Posterior vena cava (tissue), 2 donors: ENCODE results near the gene TTC31. TPM values are rescaled to one million over a fixed set of nuclear protein-coding genes. Genes with fewer than 3 reads are reported as not detected.

ENCODE experiments used
- DNase-seq: peaks from one replicate; pipeline ENCODE4 v3.0.0-alpha.2; 2020; ENCODE audit warnings: low spot score
- intact Hi-C, 2 donors: fragments of 100-400 bp; cut with DNase I; formaldehyde crosslinking; loops; one replicate each; pipeline versions ENCODE4 v1.14.1 to v1.14.2; 2022 to 2023
- total RNA-seq, 2 donors: library from RNA; stranded (reverse); fragmentation: NEBNext Ultra II Directional; extraction: Animal tissue kit (Norgen Biotek cat#: 25700); gene quantifications; one replicate each; pipeline ENCODE4 v1.2.1, GENCODE V29; 2021
- donor health status: DM: yes; HTN: yes; CAD: no.
- donor health status: DM: yes; HTN: yes; CAD: no.

TTC31 gene
- total RNA-seq, 2 donors from 2014 or later: 13.2 to 15.0 TPM

GRCh38 chr2:74515271-74515980, 32.5 kb downstream of the TTC31 start:
- peak; percentile 73 for DNase-seq
- intact Hi-C loops: no loop called here

DNA sequence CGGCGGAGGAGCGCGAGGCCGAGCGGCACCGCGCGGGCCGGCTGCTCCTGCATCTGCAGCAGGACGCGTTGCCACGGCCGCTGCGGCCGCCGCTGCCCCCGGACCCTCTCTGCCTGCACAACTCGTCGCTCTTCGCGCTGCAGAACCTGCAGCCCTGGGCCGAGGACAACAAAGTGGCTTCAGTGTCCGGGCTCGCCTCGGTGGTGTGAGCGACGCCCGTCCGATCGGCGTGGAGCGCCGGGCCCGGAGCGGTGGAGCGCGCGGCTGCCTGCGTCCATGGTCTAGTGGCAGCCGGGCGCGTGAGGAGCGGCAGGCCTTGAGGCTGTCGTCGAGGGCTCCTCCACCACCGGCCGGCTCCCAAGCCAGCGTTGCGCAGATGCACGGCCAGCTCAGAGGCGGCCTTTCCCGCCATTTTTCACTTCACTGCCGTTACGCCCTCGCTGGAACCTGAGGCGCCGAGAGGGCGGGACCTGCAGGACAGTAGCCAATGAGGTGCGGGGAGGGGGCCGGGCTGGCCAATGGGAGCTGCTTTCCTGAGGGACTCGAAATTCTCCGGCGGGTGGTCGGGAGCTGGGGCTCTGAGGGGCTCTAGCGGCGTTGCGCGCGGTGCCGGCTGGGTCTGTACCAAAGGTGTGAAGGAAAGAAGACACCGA, 33.2 kb downstream of the TTC31 start:
- peak; percentile 90 for DNase-seq
- intact Hi-C loops: no loop called here

DNA sequence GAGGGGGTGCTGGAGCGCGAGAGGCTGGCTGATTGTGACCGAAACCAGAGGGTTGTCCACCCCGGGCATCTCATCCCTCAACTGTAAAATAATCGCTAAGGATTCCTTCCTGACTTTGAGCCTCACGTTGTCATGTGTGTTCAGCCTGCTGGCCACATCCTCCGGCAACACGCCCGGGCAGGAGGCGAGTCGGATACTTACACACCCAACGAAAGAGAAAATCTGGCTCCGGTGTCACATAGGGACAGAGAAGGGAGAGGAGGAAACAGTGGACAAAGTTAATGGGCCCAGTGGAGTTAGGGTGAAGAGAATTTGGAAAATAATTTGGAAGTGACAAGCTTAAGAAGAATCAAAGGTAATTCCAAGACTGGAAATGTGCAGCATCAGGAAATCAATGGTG, 33.8 kb downstream of the TTC31 start:
- no peak for DNase-seq
- intact Hi-C loops: no loop called here

GRCh38 chr2:74522516-74522915, 39.6 kb downstream of the TTC31 start:
- no peak for DNase-seq
- intact Hi-C loops: no loop called here

- no peak for DNase-seq
- intact Hi-C loops: no loop called here
Measured at GRCh38 chr2:74524005-74524404, 41.1 kb downstream of the TTC31 start.

DNA sequence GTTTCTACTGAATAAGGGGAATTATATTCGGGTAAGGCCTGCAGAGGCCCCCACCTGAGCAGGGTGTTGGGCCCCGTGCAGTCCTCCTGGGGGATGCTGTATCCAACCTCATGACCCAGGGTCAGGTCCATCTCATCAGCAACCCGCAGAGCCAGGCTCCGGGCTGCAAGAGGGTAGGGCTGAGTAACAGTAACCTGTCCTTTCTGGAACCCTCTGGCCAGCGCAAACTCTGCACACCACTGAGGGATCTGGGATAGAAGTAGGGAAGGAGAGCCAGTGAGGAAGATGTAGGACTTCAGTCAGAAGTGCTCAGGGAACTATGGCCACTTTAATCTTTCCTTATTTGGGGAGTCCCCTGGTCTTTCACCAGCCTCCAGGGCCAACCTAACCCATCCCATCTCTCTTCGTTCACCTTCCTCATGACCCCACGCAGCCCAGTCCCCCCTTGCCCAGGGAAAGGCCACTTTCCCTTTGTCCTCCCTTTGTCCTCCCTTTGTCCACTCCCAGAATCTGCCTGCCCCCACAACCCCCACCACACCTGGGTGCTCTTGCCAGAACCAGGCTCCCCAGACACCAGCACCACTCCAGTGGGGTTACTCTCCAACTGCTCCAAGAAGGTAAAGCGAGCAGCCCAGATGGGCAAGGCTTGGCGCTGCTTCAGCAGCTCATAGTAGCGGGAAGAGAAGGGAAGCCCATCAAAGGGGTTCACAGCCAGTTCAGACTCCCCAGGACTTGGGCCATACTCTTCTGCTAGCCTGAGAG, 42.3 kb downstream of the TTC31 start:
- DNase-seq: no peak
- intact Hi-C loops: no loop called here

GRCh38 chr2:74525717-74526648, 43.1 kb downstream of the TTC31 start, which contains the start of gene DQX1:
Gene DQX1 (minus strand): TSS chr2:74526231. CDS start chr2:74525729, 502 bp downstream.
- peak; percentile 38 for DNase-seq
- intact Hi-C loops: no loop called here

GRCh38 chr2:74526649-74527230, 43.9 kb downstream of the TTC31 start:
- no peak for DNase-seq
- intact Hi-C loops: no loop called here

DNA sequence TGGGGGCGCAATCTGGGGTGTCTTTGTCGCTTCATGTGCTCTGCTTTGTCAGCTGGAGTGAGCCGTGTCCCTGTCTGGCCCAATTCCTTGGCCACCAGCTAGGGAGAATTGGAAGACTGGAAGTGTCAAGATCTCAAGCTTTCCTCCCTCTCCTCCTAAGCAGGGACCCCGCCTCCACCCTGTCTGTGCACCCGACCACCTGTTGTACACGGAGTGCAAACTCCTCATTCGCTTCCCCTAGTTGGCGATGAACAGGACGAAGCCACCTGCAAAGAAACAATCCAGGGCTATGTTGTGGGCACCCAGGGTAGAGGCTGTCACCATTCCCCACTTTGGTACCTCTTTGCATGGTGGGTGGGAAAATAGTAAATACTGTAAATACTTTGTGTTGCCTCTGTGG, 44.9 kb downstream of the TTC31 start:
- intact Hi-C loops: no loop called here
- DNase-seq: no peak

DNA sequence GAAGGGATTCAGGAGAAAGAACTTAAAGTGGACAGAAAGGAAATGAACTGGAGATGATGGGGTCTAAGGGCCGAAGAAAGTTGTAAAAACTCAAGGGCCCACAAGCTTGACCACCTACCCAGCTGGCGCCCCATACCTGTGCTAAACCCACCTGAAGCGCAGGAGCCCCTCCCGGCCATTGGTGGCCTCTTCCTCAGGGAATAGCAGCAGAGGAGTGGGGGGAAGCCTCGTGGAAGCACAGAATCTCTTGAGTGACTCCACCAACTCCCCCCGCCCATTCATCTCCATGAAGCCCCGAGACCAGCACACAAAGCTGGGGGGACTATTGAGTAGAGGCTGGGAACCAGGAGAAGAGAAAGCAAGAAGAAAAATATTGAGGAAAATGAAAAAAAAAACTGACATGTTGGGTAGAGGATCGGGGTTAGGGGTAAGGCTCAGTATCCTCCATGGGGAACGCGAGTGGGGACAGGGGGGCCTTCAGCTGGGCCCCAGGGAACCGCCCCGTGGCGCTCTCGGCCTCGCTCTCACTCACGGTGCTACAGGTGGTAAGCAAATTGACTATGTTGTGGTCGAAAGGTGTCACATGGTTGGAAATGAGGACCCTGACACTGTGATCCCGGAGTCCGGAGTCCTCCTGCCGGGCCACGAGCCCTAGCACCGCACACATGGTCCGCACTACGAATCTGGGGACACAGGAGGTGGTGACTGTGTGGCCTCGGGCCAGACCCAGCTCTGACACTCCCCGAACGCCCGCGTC, 45.9 kb downstream of the TTC31 start:
- intact Hi-C loops: no loop called here
- DNase-seq: no peak

- intact Hi-C loops: no loop called here
Measured at GRCh38 chr2:74529357-74530238, 46.7 kb downstream of the TTC31 start, which contains the start of the genes AUP1 and HTRA2. Gene AUP1 (minus strand): TSS chr2:74529706. CDS start chr2:74529629, 77 bp downstream. Gene HTRA2 (plus strand): TSS chr2:74529933. CDS start chr2:74530007, 74 bp downstream.

DNA sequence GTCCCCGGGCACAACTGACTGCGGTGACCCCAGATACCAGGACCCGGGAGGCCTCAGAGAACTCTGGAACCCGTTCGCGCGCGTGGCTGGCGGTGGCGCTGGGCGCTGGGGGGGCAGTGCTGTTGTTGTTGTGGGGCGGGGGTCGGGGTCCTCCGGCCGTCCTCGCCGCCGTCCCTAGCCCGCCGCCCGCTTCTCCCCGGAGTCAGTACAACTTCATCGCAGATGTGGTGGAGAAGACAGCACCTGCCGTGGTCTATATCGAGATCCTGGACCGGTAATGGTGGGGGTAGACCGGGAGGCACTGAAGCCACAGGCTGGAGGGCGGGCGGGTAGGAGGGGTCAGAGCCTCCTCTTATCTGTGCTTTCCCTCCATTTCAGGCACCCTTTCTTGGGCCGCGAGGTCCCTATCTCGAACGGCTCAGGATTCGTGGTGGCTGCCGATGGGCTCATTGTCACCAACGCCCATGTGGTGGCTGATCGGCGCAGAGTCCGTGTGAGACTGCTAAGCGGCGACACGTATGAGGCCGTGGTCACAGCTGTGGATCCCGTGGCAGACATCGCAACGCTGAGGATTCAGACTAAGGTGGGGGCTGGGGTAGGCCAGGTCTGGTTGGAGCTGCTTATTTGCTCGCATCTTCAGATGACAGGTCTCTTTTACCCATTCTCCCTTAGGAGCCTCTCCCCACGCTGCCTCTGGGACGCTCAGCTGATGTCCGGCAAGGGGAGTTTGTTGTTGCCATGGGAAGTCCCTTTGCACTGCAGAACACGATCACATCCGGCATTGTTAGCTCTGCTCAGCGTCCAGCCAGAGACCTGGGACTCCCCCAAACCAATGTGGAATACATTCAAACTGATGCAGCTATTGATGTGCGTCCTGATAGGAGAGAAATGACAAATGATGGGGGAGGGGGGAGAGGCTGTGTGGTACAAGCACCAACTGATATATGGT, 47.6 kb downstream of the TTC31 start:
- peak; percentile 88 for DNase-seq

More at GRCh38 chr2:74529357-74530238, 46.7 kb downstream of the TTC31 start, which contains the start of the genes AUP1 and HTRA2:
- DNase-seq: peak; percentile 100

DNA sequence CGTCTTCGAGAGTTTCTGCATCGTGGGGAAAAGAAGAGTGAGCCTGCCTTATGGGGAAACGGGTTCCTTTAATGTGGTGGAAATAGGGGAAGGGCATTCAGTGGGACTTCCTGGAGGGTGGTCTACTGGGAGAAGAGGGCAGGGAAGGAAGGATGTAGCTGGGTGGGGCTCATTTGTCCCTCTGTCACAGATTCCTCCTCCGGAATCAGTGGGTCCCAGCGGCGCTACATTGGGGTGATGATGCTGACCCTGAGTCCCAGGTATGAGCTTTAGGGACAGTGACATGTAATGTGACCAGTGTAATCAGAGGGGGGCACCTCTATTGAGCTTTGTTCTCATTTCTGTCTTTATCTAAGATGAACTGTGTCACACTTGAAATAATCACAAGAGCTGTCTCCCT, 48.8 kb downstream of the TTC31 start:
- DNase-seq: no peak
- intact Hi-C loops: no loop called here

More for the DNA sequence above, 47.6 kb downstream of the TTC31 start:
- intact Hi-C loops: no loop called here

- intact Hi-C loops: no loop called here
- DNase-seq: no peak
Measured at GRCh38 chr2:74532222-74532621, 49.3 kb downstream of the TTC31 start.

GRCh38 chr2:74533464-74533863, 50.6 kb downstream of the TTC31 start:
- DNase-seq: no peak
- intact Hi-C loops: no loop called here

DNA sequence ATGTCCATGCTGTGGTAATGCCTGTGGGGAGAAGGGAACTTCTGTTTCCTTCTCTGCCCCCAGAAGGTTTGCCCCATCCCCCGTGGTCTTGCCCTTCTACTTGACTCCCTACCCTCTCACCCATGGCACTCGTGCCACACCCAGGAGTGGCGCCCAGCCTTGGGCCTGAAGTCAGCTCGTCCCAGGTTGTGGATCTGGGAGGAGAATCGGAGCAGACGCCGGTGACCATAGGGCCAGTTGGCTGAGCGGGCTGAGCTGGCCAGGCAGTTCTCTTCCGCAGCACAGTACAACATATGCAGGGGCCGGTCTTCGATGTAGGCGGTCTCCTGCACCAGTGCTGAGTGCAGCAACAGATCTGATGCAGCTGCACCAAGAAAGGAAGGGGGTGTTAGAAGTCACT, 51.5 kb downstream of the TTC31 start:
- no peak for DNase-seq
- intact Hi-C loops: no loop called here
